Sigmoid colon (tissue), 4 donors: Measurements from ENCODE around the gene TRABD2B.

Source experiments
- POLR2A ChIP-seq, 2 donors: fragments of 450-650 bp; IDR thresholded peaks; one replicate each; pipeline ENCODE4 v1.6.1; 2016; ENCODE audit warnings: antibody characterized with exemption in 2 of 2, mild to moderate bottlenecking in 2 of 2, moderate library complexity in 2 of 2
- POLR2AphosphoS5 ChIP-seq, 4 donors: sonication (generic); formaldehyde crosslinking; IDR thresholded peaks; one replicate each; pipeline ENCODE4 v1.6.1; 2017; ENCODE audit warnings: antibody characterized with exemption in 4 of 4
- TF ChIP-seq, protein P1 (sequence below), 4 experiments: fragments of 450-650 bp in 3 of 4; fragments of 200-600 bp in 1 of 4; IDR thresholded peaks; one replicate each; pipeline ENCODE4 v1.5.1; 2016 to 2019; ENCODE audit warnings: antibody characterized with exemption in 4 of 4, mild to moderate bottlenecking in 3 of 4, moderate library complexity in 2 of 4

GRCh38 chr1:48036710-48037355 lies 39.6 kb upstream of the TRABD2B start:
- TF ChIP-seq, protein P1, sequence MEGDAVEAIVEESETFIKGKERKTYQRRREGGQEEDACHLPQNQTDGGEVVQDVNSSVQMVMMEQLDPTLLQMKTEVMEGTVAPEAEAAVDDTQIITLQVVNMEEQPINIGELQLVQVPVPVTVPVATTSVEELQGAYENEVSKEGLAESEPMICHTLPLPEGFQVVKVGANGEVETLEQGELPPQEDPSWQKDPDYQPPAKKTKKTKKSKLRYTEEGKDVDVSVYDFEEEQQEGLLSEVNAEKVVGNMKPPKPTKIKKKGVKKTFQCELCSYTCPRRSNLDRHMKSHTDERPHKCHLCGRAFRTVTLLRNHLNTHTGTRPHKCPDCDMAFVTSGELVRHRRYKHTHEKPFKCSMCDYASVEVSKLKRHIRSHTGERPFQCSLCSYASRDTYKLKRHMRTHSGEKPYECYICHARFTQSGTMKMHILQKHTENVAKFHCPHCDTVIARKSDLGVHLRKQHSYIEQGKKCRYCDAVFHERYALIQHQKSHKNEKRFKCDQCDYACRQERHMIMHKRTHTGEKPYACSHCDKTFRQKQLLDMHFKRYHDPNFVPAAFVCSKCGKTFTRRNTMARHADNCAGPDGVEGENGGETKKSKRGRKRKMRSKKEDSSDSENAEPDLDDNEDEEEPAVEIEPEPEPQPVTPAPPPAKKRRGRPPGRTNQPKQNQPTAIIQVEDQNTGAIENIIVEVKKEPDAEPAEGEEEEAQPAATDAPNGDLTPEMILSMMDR (IDR thresholded peaks at IDR 0.05) = no peak
- no peak for TF ChIP-seq POLR2A (IDR thresholded peaks at IDR 0.05)
- TF ChIP-seq POLR2AphosphoS5 (IDR thresholded peaks at IDR 0.05) = no peak
